GM19463 (cell line): ENCODE results near the gene PLEKHG7.
"Not testable (repeated sequence)": the region's sequence is repeated elsewhere in the genome, so short reads cannot be mapped to it uniquely, and the experiment has no call there.

Experiments used
- ATAC-seq: cut with Tn5 transposase; IDR thresholded peaks from one replicate; pipeline ENCODE4 v1.9.1; 2021; ENCODE audit warnings: mild to moderate bottlenecking, moderate library complexity; ENCODE audit not compliant: unreplicated experiment

The PLEKHG7 gene, protein sequence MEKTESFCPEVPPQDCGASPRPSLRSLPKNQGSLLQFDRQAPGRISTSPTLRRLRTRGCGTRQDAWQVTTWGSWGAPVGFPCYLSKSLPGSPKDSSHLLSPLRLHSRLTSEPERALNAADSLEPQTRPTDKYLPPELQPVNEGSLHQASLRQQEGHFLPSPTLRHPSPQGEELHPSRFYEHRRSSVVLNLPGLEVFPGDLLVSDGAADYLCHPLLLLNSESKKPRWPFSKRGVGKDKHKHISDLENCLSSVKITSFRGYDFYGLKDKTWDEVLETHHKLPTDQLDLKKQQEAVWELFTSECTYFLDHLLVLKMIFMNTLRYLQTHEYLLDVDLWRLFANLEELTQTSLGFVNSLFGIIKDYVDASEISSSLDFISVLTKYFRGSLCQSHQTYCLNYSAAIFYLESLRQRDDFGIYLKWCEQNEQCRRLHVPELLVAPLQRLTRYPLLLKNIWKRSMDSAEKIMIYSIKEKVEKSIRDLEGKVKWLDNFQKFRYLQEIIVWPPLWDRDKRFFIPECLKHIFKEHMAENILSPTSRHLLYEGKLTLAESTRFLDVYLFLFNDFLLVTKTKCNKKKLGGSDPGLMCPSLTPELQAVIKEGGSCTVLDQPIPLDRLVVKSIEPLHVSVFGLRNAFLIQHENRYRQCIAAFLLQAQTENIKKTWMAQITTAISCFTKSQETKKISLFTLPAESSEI

DNA sequence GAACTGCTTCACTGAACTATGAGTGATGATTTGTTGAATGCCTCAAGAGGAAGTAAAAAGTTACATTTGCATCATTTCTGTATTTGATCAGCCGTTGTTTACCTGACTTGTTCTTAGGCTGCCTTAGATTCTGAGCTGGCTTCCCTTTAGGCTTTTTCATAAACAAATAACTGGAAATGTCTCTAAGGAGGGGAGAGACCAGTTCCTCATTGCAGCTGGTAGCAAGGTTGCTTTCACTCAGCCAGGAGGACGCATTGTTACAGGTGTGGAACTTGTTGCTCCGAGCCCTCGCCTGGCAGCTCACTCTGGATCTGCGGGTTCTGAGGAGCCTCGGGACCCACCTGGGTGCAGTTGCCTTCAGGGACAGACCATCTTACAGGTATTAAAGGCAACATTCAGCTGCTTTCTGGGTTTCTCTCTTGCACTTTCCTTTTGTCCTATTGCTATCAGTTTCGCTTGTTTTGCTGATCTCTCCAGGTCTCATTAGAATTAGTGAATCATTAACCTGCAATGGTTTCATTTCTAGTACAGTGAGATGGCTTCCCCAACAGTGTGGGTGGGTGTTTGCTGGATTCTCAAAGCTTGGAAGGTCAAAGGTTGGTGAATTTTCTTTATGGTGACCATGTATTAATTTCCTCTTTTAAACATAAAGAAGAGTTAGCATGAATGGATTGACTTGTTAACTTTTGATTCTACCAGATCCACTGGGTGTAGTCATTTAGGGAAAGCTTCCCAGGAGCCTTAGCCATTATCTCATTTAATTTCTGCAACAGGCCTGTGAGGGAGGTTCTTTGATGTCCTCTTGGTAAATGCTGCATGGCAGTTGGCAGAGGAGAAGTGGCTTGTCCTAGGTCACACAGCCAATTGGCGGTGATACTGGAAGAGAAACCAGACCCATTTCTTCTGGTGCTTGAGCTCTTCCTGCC lies at the start of gene PLEKHG7:
PLEKHG7 (plus strand) TSS at position 236 of the 926 bp plus-strand sequence. CDS start 3,643 bp downstream, outside the sequence.
- ATAC-seq = peak; percentile 88

DNA sequence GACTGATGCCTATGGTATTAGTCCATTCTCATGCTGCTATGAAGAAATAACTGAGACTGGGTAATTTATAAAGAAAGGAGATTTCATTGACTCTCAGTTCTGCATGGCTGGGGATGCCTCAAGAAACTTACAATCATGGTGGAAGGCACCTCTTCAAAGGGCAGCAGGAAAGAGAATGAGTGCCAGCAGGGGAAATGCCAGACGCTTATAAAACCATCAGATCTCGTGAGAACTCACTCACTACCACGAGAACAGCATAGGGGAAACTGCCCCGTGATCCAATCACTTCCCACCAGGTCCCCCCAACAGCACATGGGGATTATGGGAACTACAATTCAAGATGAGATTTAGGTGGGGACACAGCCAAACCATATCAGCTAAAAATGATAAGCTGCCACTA lies 48.5 kb upstream of the PLEKHG7 start:
- ATAC-seq = not testable (repeated sequence)

DNA sequence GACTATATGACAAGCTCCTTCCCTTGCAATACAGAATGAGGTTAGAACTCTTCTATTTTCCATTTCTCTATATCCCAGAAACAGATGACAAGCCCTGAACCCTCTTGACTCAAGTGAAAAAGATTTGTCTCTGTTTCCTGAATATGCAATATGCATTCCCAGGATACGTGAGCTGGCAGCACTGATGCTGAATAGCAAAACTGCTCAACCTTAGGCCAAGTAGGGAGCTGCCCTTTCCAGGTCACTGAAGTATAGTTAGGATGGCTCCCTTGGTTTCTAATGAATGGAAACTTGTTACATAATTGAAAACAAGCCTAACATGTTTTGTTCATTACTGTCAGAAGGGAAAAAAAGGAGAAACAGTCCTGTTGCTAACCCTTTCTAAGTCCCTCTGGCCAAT lies 47.9 kb upstream of the PLEKHG7 start:
- no peak for ATAC-seq

DNA sequence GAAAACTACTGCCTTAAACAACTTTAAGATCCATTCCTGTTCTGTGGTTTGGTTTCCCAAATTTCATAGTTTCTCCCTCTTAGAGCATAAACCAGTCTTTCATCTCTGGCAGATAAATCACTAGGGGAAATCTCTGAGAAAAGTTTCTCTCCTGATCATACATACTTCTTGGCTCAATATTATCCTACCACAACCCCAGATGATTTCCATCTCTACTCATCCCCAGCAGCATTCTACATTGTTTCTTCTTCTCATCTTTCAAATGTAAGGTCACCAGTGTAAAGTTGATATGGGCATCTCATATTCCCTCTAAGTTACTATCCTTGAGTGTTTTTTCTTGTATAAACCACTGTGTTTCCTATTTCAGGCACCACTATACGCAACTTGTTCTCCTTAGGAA lies 45.9 kb upstream of the PLEKHG7 start:
- no peak for ATAC-seq

DNA sequence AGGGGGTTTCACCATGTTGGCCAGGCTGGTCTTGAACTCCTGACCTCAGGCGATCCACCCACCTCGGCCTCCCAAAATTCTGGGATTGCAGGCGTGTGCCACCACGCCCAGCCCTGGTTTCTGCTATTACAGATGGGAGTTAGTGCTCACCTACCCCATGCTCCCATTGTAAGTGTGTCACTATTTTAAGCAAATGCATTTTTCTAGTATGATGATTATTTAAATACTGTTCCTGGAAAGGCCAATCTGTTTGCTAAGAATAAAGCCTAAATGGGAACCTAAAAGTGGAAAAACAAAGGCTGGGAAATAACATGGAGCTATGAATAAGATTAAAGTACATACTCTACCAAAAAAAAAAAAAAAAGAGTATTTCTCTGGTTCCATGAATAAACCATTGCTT lies 45.0 kb upstream of the PLEKHG7 start:
- no peak for ATAC-seq

DNA sequence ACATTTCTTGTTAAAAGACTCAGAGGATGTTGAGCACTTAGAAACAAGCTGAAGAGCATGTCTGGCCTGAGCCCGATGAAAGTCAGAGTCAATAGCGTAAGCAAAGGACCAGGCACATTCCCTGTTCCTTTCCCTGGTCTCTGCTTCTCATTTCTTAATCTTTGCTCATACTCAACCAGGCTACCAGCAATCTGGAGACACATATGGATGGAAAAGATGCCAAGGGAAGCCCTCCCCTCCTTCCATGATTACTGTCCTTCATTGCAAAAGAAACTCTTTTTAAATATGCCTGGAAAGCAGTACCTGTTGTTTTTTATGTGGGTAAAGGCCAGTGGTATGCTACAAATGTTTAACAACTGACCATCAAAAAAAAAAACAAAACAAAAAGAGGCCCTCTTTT lies 44.2 kb upstream of the PLEKHG7 start:
- no peak for ATAC-seq

DNA sequence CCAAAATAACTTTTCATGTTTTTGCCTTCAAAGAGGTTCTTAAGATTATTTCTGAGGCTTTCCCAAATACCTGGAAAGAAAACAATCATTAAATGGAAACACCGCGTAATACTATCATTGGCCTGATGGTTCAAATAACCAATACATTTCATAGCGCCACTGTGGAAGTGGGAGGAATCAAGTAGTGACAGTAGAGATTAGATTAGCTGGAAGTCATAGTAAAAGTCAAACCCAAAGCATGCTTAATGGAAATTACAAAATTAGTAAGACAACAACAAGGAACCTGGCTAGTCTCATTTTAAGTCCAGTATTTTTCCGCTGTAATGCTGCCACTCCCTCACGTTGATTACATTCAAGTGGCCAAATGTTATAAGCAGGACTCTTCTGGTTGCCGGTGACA lies 41.5 kb upstream of the PLEKHG7 start:
- no peak for ATAC-seq

DNA sequence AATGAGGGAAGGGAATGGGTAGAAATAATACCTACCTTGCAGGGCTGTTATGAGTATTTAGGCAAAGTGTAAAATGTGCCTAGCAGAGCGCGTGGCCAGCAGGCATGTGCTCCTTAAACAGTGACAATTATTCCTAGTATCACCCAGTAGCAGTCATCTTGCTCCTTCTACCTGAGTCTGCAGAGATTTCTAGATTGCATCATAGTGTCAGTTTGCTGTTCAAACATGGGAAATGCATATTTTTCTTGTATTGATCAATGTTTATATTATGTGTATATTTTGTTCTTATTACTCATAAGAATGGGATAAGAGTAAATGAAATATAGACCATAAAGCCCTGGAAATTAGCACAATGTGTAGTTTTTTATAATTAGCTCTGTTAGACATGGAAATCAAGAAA lies 37.3 kb upstream of the PLEKHG7 start:
- ATAC-seq = no peak

DNA sequence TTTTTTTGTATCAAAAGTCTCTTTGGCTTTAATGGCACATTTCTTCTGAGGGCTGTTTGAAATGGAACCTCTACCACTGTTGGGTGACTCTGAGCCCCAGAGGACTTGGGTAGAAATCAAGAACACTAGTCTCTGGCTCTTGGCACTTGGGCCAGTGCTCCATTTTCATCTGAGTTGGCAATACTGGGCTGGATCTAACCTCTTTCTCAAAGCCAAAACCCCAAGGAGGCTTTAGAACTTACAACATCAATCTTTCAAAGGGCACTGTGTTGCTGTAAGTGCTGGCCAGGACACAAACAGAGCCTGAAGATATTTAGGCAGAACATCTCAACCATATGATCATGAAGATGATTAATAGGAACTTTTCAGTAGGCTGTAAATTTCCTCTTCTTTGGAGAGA lies 34.0 kb upstream of the PLEKHG7 start:
- no peak for ATAC-seq

DNA sequence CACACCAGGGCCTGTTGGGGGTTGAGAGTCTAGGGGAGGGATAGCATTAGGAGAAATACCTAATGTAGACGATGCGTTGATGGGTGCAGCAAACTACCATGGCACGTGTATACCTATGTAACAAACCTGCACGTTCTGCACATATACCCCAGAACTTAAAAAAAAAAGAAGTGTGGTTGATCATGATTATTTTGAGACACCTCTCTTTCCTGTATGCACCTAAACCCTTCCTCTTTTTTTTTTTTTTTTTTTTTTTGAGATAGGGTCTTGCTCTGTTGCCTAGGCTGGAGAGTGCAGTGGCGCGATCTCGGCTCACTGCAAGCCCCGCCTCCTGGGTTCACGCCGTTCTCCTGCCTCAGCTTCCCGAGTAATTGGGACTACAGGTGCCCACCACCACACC lies 31.3 kb upstream of the PLEKHG7 start:
- not testable (repeated sequence) for ATAC-seq

DNA sequence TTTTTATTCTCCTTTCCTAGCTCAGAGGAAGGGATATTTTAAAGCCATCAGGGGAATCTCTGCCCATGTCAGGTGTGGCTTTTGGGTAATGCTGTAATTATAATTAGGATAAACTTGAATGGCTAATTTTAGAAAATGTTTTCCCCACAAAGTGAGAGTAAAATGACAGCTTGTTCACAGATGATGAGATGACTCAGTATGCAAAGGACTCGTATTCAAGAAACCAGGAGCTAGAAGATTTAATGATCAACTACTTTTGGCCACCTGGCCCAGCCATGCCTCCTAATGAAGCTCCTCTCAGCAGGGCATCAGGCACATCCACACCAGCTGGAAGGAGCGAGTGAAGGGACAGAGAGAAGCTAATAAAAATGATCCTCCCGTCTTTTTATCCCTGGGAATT lies 29.0 kb upstream of the PLEKHG7 start:
- ATAC-seq = peak; percentile 80

DNA sequence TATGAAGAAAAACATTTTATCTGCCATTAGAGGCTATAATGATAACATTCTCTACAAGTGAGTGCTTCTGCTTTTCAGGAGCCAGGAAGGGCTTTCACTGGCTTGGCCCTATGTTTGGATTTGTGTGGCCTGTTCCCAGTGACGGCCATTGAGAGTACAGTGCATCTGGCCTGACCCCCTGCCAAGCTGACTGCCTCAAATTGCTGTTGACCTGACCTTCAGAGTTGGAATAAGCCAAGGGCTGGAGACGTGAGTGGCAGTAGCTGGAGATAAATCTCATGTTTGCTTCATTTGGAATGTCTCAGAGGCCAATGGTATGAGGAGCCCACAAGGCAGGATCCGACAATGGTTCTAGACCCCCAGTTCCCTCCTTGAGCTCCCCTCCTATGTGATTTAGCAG lies 28.3 kb upstream of the PLEKHG7 start:
- ATAC-seq = no peak

DNA sequence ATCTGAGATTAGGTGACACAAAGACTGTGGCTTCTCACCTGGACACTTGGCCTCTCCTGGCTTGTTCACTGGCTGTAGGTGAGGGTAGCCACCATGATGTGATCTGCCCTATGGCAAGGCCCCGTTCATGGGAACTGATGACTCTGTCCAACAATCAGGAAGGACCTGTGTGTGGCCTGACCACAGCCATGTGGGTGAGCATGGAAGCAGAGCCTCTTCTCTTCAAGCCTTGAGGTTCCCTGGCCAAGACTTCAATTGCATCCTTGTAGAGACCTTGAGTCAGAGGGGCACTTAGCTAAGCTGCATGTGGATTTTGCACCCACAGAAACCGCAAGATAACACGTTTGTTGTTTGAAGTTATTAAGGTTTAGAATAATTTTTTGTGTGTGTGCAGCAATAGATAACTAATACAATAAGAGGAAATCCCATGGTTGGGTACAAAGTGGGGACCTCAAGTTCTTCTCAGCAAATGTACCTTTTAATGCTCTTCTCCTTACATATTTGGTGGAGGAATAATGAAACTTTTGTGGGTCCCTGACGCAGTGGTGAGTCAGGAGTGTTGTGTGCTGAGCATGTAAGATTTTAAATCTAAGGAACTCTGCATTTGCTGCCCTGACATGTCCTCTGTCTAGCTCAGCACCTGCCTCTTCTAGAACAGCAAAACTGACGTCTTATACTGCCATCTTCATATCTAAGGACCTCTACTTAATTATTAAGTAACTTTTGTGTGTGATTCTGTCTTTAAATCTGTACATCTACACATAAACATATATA lies 27.5 kb upstream of the PLEKHG7 start:
- ATAC-seq = no peak

DNA sequence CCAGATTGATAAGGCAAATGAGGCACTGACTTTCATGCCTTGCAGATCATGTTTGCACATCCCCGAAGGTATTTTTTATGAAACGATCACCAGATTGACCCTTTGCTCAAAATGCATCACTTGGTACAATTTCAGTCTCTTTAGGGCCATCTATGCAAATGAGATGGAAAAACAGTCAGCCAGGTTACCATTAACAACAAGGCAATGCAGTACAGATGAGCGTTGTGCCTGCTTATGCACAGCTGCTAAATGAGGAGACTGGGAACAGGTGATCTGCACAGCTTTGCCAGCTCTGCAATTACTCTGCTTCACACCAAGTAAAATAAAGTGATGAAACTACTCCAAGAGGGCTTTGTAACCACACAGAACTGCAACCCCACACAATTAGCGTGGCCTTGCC lies 26.1 kb upstream of the PLEKHG7 start:
- ATAC-seq = peak; percentile 32

DNA sequence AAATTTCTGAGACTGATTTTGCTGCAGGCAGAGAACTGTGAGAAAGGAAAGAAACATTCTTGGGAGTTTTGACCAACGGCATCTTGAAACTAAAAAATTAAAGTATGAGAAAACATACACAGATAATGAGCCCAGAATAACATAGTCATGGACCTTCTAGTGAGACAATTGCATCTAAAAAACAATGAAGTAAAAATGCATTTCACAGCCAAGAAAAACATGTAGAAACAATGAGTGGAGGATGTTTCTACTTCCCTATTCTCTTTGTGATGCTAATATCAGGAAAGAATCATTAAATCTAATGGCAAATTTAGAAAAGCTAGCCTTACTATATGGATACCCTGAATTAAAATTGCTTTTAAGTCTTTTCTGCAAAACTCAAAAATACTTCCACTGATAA lies 12.2 kb upstream of the PLEKHG7 start:
- ATAC-seq = no peak

DNA sequence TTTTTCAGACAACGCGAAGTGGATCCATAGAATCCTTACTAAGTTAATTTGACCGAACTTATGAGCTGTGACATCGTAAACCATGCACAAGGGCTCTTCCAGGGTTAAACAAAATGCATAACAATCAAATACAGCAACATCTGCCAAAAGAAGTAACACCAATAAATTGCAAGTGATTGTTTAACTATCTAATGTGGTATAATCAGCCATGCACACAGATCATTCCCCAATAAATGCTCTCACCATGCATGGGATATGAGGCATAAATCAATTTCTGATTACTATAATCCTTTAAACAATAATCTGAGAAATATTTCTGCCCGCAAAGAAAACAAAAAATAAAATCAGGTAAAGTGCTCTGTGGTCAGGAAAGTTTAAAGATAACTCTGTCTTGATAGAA lies 7.7 kb upstream of the PLEKHG7 start:
- no peak for ATAC-seq

DNA sequence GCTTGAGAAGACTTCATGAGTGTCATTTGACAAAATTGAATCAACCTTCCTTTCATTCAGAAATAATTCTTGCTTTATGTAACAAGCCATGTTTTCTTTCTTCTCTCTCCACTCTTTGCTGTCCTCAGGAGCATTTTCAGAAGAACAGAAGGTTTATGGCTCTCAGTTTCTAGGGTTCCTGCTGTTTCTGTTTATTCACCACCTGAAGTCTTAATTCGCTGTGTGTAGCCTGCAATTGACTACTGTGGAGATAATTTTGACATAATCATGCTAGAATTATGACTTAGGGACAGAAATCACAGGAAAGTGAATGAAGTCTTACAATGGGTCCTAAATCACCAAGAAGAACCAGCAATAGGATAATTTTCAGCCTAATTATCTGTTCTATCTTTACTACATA lies 7.2 kb upstream of the PLEKHG7 start:
- ATAC-seq = no peak

DNA sequence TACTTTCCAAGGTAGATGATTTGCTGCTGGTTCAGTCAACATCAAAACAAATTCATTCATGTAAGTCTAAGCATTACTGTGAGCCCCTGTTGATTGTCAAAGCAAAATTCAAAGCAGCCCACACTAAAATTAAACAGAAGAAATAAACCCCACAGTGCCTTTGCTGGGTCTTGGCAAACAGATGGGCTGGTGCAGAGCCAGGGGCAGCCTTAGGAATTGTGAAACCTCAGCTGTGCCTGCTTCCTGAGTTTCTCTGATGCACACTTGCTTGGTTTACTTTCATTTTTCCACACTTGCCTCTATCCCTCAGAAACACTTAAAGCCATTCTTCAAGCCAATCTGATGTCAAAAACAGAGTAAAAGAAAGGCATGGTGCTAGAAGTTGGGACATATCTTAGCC lies 6.6 kb upstream of the PLEKHG7 start:
- no peak for ATAC-seq

DNA sequence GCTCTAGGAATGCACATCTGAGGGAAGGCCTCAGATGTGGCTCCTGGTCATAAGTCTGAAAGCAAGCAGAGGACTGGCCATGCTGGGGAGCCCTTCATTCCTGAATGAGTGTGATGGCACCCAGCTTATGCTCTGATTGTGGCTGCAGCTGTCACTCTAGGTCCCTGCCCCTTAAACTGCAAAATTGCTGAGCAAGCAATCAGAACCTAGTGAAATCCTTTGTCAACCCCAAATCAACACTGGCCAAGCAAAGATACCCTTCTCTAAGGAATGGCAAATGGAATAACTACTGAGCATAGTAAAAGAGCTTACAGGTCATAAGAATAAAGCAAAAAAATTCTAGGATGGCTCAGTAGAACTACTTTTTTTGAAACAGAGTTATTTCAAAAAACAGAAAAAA lies 4.3 kb upstream of the PLEKHG7 start:
- no peak for ATAC-seq

DNA sequence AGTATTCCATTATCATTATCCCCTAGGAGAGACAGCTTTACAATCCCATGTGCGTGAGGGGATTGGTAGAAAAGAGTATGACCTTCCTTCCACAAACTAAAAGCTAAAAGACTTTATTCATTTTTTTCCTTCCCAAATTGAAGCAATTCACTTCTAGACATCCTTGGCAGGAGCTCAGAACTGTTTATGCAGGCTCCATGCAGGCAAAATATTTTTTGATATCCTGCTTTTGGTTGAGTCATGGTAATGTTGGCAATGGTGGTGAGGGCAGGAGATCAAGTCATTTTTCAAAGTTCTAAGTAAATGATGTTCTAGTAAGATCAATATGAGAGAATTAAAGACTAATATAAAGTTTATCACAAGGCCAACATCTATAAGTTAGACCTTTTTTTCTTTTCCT lies 1.3 kb upstream of the PLEKHG7 start:
- ATAC-seq = no peak

DNA sequence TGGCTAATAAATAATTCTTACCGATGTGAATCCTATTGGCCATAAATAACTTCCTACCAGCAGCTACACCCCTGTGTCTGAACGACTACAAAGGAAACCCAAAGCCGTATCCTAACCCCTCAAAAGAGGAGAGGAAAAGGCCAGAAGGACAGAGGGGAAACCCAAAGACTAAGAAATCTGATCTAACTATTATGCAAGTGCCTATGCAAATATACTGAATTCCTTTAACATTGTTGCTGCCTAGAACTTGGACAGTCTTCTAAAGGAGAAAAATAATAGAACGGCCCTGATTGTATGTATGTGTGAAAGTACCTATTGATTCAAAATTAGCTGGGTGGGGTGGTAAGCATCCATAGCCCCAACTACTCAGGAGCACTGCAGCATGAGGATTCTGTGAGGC lies 997 bp downstream of the PLEKHG7 start:
- no peak for ATAC-seq
